GM12875 (cell line): ENCODE measurements around the gene HSPA4.
"Not testable (repeated sequence)": the region's sequence is repeated elsewhere in the genome, so short reads cannot be mapped to it uniquely, and the experiment has no call there.

Source experiments
- H3K4me3 ChIP-seq: one replicate; pipeline ENCODE4 v1.5.1; 2011; ENCODE audit warnings: low read depth, low read length, control low read depth
- TF ChIP-seq, protein P1 (sequence below): IDR thresholded peaks from 2 replicates; pipeline ENCODE4 v1.5.1; 2011; ENCODE audit warnings: low read depth, mild to moderate bottlenecking, control low read depth, inconsistent platforms, low read length, moderate library complexity, borderline replicate concordance; ENCODE audit not compliant: insufficient read depth

The HSPA4 gene

DNA sequence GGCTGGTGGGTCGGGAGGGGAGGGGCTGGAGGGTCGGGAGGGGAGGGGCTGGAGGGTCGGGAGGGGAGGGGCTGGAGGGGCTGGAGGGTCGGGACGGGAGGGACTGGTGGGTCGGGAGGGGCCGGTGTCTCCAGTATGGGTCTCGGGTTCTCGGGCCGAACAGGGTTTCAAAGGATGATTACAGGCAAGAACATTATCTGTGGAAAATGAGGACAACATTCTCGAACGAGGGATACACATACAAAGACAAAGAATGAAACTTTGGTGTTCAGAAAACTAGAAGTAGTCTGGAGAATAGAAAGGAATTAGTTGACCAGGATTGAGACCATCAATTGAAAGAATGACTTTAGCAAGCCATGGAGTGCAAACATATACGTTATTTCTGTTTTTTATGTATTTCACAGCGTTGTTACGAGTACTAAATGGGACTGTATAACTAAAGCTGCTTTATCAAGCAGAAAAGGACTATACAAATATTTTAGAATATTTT lies 25.1 kb upstream of the HSPA4 start:
- TF ChIP-seq, protein P1, sequence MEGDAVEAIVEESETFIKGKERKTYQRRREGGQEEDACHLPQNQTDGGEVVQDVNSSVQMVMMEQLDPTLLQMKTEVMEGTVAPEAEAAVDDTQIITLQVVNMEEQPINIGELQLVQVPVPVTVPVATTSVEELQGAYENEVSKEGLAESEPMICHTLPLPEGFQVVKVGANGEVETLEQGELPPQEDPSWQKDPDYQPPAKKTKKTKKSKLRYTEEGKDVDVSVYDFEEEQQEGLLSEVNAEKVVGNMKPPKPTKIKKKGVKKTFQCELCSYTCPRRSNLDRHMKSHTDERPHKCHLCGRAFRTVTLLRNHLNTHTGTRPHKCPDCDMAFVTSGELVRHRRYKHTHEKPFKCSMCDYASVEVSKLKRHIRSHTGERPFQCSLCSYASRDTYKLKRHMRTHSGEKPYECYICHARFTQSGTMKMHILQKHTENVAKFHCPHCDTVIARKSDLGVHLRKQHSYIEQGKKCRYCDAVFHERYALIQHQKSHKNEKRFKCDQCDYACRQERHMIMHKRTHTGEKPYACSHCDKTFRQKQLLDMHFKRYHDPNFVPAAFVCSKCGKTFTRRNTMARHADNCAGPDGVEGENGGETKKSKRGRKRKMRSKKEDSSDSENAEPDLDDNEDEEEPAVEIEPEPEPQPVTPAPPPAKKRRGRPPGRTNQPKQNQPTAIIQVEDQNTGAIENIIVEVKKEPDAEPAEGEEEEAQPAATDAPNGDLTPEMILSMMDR: no peak
- peak overlapping the region; percentile 32 for H3K4me3 ChIP-seq

DNA sequence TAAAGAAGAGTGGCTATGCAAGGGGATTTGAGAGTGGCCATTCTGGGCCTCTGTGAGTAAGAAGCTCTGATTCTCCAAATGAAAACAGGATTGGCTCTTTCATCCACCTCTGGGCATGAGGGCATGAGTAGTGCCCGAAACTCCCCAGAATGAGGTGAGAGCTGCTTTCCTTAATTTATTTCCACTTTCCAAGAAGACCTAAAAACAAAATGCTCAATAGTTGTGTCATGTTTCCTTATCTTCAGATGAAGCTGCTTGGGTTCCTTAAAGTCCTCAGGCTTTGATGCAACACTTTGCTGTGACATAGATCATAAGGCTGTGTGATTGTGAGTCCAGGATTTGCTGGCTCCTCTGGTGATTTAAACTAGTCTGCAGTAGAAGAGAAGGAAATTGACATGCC lies 22.4 kb upstream of the HSPA4 start:
- H3K4me3 ChIP-seq: no peak overlapping the region
- TF ChIP-seq, protein P1: no peak

DNA sequence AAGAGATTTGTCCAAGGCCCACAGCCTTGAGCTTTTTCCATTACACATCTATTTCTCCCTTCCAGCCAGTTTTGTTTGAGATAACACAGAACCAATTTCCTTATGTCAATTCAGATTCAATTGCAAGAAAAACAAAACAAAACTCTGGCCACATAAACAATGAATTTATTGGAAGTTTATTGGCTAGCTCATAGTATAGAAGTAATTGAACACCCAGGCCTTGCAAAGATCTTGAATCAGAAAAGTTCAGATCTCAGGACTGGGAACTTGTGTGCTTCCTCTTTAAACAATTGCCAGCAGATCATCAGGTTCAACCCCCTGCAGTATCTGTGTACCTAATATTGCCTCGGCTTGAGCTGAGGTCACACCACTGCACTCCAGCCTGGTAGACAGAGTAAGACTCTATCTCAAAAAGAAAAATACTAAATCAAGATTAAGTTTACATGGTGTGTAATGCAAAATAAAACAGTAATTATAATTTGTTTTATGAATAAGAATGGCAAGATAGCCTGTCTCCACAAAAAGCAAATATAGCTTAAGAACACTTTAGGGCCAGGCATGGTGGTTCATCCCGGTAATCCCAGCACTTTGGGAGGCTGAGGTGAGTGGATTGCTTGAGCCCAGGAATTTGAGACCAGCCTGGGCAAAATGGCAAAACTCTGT lies 21.3 kb upstream of the HSPA4 start:
- no peak overlapping the region for H3K4me3 ChIP-seq
- TF ChIP-seq, protein P1: no peak

DNA sequence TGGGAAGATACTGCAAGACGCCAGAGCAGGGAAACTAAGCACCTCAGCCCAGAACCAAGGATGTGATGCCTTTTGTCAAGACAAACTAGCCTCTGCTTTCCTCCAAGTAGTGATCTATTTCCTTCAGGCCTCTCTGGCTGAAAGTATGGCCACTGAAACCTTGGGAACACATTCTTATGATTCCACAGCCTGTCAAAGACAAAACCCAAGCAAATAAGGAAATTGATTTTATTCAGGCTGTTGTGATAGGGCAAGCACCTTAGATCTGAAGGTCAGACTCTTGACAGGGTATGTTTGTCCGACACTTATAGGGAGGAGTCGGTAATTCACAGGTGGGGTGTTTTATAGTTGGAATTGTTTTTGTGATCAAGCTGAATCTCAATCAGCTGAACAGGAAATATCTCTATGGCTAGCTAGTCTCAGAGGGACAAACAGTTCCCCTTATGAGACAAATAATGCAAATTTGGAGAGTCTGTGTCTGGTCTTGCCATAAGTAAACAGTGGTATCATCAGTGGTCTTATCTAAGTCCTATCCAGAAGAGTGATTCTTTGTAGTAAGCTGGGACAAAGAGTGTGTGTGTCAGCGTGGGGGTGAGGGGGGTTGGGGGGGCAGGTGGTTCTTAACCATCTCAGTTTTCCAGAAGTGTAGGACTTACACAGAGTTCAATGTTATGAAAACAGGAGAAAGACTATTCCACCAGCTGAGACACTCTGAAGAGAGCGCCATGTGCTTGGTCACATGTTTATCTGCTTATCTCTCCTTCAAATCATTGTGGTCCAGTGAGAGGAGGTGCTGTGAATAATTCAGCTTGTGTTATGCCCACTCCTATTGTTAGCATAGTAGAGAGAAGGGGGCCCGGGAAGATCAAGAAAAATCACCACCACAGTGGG lies 18.7 kb upstream of the HSPA4 start:
- no peak overlapping the region for H3K4me3 ChIP-seq
- TF ChIP-seq, protein P1: no peak

DNA sequence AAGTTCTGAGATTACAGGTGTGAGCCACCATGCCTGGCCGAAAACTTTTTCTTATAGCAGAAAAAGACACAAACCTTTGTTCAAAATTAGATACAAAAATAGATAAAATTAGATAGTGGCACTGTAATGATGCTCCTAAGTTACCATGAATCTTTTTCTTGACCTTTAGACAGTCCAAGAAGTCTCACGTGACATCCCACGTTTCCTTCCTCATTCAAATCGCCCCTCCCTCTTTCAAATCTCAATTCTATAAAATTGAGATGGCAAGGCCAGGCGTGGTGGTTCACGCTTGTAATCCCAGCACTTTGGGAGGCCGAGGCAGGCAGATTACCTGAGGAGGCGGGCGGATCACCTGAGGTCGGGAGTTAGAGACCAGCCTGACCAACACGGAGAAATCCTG lies 17.7 kb upstream of the HSPA4 start:
- H3K4me3 ChIP-seq: no peak overlapping the region
- TF ChIP-seq, protein P1: no peak

DNA sequence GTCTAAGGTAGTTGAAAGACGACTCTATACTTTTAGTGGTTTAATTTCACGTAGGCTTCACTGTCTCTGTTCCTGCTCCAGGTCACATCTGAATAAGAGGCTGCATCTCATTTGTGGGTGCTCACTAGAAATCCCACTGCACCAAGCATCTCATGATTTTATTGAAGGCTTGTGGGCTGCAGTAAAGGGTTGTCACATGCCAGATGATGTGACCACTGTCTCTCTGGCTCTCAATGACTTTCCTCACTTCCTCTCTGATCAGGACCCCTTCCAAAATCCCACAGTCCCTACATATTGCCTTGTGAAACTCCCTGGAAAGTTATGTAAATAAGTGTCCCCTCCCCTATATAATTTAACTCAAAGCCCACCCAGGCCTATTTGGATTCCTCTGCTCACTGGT lies 16.6 kb upstream of the HSPA4 start:
- TF ChIP-seq, protein P1: no peak

DNA sequence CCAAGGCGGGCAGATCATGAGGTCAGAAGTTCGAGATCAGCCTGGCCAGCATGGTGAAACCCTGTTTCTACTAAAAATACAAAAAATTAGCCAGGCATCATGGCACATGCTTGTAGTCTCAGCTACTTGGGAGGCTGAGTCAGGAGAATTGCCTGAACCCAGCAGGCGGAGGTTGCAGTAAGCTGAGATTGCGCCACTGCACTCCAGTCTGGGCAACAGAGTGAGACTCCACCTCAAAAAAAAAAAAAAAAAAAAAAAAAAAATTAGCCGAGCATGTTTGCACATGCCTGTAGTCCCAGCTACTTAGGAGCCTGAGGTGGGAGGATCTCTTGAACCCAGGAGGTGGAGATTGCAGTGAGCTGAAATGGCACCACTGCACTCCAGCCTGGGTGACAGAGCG lies 15.1 kb upstream of the HSPA4 start:
- not testable (repeated sequence) for H3K4me3 ChIP-seq

More for the DNA sequence above, 16.6 kb upstream of the HSPA4 start:
- H3K4me3 ChIP-seq: no peak overlapping the region
